AML-193 (cell line): ENCODE measurements around the gene FAM25A.
"Not testable (repeated sequence)": the region's sequence is repeated elsewhere in the genome, so short reads cannot be mapped to it uniquely, and the experiment has no call there.

Source experiments
- DNase-seq, 2 experiments: peaks; one replicate each; lab custom pipeline; 2025; lab: John Stamatoyannopoulos, UW

Gene FAM25A

DNA sequence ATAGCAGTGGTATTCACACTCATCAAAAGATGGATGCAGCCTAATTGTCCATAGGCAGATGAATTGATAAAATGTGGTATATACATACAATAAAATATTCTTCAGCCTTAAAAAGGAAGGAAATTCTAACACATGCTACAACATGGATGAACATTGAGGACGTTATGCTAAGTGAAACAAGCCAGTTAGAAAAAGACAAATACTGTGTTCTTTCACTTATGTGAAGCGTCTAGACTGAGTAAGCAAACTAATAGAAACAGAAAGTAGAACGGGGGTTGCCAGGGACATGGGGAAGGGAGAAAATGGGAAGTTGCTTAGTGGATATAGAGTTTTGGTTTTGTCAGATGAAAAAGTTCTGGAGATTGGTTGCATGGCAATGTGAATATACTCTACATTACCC, 6.6 kb upstream of the FAM25A start:
- peak in 1 of 2 experiments; percentile 2 for DNase-seq

DNA sequence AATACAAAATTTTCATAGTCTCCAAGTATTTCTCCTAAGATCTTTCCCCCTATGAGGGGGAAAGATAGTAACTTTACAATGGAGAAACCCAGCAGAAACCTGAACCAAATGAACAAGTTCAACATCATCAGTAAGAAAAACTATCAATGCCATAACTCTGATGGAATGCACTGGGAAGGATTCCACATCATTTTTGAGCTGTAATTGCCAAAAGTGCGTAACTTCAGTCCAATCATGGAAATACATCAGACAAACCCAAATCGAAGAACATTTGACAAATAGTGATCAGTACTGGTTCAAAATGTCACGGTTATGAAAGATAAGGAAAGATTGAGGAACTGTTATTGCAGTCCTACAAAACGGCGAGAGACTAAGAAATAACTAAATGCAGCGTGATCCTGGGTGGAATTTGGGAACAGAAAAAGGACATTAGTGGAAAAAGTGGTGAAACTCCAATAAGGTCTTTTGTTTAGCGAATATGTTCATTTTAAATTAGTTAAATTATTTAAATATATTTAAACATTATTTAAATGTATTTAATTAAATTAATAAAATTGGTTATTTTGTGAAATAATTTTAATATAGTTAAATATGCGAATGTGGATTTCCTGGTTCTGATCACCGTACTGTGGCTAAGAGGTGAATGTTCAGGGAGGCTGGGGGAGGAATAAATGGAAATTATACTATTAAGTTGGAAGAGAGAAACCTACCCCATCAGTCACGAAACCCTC, 4.9 kb upstream of the FAM25A start:
- not testable (repeated sequence) for DNase-seq

DNA sequence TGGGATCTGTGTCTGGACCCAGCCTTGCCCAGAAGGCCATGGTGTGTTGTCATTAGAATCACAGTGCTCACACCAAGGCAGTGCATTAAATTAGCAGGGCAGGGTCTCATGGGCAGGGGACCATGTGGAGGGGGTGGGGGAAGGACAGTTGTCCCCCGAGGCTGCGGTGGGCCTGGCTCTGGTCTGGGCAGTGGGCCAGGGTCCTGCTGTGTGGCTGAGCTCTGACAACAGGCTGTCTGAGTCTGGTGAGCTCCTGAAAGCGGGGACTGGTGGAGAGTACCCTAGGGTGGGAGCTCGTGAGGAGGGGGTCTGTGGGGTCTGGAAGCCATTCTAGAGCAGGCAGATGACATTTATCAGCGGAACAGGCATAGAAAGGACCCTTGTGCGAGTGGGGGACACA, 2.0 kb upstream of the FAM25A start:
- DNase-seq, result not testable (repeated sequence)

DNA sequence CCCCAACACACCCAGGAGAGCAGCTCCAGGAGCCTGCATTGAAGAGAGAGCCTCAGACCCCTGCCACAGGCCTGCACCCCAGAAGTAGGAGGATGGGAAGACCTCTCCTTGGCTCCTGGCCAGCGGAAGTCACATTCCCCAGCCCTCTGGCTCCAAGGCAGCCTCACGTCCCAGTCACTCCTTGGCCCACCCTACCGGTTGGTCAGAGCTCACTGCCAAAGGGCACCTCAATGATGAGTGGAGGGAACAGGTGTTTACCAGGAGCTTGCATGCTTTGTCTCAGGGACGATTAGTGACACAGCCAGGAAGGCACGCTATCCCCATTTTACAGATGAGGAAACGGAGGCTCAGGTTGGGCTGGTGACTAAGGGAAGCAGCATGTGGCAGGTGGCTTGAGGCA, 1.0 kb upstream of the FAM25A start:
- DNase-seq, result not testable (repeated sequence)

DNA sequence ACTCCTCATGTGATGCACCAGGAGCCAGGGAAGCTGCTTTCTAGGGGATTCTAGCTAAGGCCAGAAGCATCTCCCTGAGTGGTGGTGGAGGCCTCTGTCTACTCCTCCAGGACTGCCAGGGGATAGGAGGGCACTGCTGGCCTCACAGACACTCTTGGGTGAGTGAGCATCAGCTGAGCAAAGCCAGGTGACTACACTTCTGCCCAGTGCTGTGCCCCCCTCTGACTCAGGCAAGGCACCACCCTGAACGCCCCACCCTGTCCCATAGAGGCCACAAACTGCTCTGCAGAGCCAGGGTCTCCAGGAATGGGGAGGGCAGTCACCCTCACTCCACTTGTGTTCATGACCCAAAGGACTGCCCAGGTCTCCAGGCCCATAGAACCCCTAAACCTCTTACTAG, 590 bp upstream of the FAM25A start:
- DNase-seq, result not testable (repeated sequence)

DNA sequence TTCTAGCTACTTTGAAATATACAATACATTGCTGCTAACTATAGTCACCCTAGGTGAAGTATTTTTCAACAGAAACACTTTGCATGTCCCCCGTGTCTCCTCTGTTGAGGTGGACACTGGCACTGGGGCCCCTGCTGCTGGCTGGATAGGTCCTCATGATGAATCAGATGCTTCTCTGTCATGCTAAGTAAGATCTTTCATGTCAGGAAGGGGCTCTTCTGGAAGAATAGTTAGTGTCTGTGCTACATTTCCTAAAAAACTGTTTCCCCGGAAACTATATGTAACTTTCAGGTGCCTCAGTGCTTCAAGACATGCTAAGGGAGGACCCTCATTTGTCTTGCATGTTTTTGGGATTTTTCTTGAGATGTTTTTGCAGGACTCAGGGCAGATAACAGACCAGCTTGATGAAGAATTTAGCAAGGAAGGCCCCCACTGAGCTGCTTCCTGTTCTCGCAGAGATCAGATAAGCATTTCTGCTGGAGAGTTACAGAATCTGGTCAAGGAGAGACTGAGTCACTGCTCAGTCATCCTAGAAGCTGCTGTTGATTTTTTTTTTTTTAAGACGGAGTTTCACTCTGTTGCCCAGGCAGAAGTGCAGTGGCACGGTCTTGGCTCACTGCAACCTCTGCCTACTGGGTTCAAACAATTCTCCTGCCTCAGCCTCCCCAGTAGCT, 5.3 kb downstream of the FAM25A start:
- peak in 1 of 2 experiments; percentile 27 for DNase-seq

DNA sequence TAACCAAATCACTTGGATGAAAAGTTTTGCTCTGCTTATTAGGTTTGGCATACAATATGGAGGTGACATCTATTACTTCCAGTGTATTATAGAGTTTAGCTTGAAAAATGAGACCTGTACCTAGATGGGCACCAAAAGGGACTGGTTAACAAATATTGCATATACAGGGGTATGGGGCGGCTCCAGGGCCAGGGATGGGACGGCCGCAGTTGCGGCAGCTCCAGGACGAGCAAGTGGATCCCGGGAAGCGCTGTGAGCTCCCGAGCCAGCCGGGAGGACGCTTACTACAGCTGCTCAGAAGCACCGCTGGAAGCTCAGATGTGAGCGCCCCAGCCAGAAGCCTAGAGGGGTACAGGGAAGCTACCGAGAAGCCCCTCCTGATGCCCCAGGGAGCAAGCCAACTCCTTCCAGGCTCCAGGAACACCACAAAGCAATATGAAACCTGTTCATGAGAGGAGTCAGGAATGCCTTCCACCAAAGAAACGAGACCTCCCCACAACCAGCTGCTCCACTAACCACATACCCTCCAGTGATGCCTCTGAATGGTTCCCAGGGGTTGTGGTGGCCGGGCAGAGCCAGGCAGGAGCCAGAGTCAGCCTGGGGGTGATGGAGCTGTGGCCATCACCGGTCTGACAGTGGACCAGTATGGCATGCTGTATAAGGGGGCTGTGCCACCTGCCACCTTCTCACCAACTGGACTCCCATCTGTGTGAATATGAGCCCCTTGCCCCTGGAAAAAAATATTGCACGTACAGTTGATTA, 6.8 kb downstream of the FAM25A start:
- DNase-seq, result not testable (repeated sequence)

DNA sequence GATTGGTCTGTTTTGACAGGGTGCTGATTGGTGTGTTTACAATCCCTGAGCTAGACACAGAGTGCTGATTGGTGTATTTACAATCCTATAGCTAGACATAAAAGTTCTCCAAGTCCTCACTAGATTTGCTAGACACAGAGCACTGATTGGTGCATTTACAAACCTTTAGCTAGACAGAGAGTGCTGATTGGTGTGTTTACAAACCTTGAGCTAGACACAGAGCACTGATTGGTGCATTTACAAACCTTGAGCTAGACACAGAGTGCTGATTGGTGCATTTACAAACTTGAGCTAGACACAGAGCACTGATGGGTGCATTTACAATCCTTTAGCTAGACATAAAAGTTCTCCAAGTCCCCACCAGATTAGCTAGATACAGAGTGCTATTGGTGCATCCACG, 10.3 kb downstream of the FAM25A start:
- not testable (repeated sequence) for DNase-seq

DNA sequence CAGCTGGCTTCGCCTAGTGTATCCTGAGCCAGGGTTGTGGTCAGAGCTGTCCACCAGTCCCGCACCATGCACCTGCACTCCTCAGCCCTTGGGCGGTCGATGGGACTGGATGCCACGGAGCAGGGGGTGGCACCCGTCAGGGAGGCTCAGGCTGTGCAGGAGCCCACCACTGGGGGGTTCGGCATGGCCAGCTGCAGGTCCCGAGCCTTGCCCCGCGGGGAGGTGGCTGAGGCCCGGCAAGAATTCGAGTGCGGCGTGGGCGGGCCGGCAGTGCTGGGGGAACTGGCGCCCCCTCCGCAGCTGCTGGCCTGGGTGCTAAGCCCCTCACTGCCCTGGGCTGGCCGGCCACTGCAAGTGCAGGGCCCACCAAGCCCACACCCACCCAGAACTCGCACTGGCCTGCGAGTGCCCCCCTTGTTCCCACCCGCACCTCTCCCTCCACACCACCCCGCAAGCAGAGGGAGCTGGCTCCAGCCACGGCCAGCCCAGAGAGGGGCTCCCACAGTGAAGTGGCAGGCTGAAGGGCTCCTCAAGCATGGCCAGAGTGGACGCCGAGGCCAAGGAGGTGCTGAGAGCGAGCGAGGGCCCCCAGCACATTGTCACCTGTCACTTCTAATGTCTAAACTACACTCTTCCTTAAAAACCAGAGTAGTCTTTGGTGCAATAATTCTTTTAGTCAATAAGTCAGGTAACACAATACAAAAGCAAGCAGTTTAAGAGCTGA, 11.0 kb downstream of the FAM25A start:
- no peak for DNase-seq

DNA sequence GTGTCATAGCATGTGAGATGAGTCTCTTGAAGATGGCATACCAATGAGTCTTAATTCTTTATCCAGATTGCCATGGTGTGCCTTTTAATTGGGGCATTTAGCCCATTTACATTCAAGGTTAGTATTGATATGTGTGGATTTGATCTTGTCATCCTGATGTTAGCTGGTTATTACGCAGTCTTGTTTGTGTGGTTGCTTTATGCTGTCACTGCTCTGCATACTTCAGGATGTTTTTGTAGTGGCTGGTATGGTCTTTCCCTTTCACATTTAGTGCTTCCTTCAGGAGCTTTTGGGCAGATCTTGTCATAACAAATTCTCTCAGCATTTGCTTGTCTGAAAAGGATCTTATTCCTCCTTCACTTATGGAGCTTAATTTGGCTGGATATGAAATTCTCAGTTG, 16.5 kb downstream of the FAM25A start:
- DNase-seq, result no peak

DNA sequence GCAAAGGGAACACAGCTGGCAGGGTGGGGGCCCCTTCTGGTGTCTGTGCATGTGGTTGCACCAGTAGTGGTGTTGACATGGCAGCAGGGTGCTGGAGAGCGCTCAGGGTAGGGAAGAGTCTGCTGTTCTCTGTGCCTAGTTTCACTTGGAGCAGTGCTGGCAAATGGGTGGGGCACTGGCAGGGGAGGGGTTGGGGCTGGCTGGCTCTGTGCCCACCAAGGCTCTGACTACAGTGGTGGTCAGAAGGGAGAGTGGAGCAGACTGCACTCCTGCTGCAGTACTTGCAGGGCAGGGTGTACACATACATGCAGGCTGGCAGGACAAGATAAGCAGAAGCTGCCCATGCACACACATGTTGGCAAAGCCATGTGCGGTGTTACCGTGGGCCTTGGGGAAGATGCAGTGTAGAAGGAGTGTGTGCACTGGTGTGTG, 18.2 kb downstream of the FAM25A start:
- DNase-seq, result no peak

DNA sequence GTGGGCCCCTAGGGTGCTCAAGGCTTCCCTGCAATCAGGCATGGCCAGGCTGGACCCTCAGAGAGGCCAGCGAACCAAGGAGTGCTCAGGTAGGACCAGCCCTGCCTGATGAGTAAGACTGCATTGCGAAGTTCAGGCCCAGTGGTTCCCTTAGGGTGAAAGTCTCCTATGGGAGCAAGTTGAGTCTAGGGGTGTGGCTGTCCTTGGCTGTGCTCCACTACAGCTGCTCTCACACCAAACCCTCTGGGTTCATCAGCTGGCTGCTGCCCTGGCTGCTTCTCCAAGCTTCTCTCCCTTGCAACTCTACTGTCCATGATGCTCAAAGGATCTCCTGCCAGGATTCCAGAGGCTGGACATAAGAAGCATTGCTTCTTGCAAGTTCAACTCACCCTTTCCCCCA, 18.7 kb downstream of the FAM25A start:
- DNase-seq, result no peak

DNA sequence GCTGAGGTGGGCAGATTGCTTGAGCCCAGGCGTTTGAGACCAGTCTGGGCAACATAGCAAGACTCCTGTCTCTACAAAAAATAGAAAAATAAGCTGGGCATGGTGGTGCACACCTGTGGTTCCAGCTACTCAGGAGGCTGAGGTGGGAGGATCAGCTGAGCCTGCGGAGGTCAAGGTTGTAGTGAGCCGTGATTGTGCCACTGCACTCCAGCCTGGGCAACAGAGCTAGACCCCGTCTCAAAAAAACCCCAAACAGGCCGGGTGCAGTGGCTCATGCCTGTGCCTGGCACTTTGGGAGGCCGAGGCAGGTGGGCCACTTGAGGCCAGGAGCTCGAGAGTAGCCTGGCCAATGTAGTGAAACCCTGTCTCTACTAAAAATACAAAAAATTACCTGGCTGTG, 23.5 kb downstream of the FAM25A start:
- DNase-seq, result not testable (repeated sequence)

DNA sequence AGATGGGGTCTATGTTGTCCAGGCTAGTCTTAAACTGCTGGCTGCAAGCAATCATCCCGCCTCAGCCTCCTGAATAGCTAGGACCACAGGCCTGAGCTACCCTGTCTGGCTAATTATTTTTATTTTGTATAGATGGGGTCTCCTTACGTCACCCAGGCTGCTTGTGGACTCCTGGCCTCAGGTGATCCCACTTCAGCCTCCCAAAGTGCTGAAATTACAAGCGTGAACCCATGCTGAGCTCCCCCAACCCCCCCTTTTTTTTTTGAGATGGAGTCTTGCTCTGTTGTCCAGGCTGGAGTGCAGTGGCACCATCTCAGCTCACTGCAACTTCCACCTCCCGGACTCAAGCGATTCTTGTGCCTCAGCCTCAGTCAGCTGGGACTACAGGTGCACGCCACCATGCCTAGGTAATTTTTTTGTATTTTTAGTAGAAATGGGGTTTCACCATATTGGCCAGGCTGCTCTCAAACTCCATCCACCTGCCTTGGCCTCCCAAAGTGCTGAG, 25.4 kb downstream of the FAM25A start:
- DNase-seq, result no peak

DNA sequence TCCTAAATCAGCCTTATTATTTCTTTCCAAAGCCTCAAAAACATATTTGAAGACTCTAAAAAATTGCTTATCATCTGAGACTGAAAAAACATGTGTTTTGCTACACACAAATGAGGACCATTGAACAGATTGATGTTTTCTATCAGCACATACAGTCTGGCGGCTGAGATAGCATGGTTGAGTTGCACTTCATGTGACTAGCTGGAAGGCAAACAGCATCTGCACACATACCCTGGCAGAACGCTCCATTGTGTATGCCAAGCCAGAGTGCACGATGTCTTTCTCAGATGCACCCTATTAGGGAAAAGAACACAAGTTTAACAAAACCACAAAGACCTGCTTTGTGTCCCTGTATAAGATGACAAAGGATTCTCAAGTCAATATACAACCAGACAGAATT, 33.0 kb downstream of the FAM25A start:
- DNase-seq, result no peak

DNA sequence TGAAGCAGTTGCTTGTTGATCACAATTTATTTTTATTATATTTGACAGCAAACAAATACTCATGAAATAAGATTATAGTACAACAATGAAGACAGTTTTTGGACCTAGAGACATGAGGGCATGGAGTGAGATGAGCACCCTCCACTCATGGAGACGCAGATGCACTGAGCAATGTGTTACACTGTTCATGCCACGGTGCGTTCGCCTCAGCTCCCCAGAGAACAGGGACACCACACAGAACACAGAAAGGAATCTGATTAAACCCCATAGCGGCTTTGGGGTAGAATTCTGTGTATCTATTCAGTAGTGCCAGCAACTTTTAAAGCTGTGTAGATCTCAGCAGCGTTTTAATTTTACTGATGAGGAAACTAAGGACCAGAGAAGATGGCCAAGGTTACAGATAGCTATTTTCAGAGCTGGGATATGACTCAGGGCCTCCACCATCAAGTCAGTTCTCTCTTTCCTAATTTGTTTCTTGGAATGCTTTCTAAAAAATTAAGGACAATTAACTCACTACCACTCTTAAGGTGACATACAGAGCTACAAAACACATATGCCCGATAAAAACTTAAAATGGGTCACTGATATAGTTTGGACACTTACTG, 33.6 kb downstream of the FAM25A start:
- no peak for DNase-seq

DNA sequence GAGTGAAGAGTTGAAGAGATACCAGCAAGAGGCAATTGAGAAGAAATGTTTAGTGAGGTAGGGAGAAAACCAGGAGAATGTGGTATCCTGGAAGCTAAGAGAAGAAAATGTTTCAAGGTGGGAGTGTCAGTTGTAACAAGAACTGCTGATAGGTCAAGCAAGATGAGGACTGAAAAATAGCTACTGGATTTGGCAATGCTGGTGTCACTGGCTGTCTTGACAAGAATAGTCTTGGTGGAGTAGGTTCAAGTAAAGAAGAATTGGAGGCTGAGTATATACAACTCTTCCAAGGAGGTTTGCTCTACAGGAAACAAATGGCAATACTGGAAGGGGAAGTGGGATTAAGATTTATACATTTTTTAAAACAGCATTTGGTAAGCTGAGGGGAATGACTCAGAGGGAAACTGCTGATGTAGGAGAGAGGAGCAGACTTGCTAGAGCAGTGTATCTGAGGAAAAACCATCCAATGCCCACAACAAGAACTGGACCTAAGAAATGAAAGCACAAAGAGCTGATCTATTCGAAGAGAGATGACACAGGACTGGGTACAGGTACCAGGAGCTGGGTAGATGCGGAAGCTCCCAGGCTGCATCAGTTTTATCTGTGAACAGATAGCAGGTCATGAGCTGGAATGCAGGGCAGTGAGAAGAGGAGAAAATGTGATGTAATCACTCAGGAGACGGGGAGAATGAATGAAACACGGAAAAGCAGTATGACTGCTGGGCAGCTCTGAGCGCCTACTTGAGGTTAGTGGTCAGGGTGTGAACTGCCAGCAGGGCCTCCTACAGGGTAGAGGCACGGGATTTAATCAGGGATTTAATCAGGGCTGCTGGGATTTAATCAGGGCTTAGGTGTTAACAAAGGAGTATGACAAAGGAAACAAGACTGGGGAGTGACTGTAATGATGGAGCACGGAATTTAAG, 34.5 kb downstream of the FAM25A start:
- no peak for DNase-seq

DNA sequence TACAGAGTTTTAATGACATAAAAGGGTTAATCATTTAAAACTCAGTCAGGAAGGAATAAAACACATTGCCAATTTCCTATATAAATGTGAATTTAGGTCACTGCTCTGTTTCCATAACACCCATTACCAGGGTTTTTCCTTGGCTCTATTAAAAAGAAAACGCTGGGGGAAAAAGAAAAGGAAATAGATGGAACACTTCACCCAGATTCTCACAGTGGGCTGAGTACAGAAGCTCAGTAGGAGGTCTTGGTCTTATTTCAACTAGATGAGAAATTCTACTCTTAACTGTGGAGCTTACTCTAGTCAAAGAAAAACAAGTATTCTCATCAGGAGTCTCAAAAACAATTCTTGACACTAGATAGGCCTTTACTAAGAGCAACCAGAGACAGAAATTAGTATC, 38.1 kb downstream of the FAM25A start:
- DNase-seq, result no peak

DNA sequence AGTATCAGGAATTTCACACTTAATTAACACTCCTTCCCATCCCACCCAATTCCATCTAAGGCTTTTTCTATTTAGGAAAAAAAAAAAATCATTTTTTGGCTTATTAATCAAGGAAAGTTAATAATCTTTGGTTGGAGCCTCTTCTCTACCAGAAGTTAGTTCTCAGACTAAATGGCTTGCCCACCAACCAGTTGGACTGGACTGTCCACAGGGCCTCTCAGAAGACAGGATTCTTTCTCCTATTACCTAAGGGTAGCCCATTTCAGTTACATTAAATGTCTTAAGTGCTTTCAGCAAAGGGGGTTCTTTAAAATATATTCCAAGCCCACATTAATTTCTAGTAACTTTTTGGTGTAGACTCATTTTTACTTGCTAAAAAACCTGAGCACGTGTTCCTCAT, 39.3 kb downstream of the FAM25A start:
- no peak for DNase-seq

DNA sequence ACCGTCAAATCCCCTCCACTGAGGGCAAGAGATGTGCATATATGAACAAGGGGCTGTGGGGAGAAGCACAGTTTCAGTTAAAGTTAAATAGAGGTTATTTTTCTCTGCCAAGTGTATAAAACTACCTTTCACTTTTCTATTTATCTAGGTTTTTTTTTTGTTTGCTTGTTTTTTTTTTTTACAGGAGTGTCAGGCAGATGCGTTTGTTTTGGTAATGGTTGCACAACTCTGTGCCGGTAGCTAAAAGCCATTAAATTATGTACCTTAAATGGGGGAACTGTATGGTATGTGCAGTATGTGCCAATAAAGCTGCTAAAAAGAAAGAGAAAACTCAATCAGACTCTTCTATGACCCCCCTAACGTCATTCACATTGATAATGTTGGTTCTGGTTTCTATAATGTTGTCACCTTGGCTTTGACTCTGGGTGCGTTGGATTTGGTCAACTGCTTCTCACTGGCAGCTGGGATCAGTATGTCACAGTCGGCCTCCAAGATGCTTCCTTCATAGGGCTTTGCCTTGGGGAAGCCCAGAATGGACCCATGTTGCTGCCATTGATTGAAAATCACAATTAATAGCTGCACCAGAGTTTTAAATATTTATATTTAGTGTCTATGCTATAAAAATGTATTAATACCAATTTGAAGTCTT, 40.3 kb downstream of the FAM25A start:
- no peak for DNase-seq
